ENCODE data around the gene ADGRV1.

ADGRV1 gene

GRCh38 chr5:91007780-91008402 lies 449.3 kb downstream of the ADGRV1 start:
- TF ChIP-seq CTCF (IDR thresholded peaks at IDR 0.05), result no peak

GRCh38 chr5:91010090-91010489 lies 451.5 kb downstream of the ADGRV1 start:
- no peak for TF ChIP-seq CTCF (IDR thresholded peaks at IDR 0.05)

DNA sequence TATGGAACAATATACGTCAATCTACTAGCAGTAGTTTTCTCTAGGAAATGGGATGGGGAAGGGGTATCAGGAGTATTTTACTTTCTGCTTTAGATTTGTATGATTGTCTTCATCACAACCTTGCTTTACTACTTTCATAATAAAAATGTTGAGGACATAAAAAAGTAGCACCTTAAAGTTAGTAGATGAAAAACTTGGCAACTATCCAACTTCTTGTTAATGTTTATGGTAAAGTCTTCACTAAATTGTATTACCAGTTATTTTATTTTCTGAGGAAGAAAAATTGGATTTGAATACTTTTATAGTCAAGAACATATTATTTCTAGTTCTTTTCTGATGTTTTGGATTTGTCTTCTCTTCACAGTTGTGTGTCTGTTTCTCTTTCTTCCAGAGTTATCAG lies 452.4 kb downstream of the ADGRV1 start:
- TF ChIP-seq CTCF (IDR thresholded peaks at IDR 0.05), result no peak

GRCh38 chr5:91016322-91016721 lies 457.7 kb downstream of the ADGRV1 start:
- no peak for TF ChIP-seq CTCF (IDR thresholded peaks at IDR 0.05)

DNA sequence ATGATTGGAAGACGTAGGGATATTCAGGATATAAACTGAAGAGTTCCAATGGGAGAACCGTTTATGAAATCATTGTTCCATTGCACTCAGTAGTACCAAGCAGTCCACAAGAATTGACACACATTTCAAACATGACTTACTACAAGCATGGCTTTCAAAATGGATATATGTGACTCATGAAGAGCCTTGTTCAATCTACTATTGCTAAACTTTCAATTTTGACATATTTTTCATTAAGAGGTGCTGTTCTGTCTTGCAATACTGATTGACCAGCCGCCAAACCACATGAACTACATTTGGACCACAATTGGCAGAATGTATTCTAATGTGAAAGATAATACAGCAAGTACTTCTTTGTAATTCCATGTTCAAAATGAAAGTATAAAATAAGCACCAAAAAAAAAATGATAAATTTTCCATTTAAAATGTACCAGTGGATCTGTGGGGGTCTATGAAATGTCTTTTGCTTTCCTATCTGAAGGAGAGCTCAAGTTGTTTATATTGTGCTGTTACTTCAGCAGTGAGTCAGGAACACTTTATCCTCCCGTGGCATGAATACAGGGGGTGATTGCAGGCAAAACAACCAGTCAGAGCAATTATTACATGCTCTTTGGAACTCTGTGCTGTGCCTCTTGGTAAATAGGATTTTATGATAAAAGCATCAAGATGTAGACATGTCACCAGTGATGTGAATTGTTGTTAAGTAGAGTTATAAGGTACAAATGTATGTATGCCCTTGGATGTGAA lies 458.5 kb downstream of the ADGRV1 start:
- no peak for TF ChIP-seq CTCF (IDR thresholded peaks at IDR 0.05)

- no peak for TF ChIP-seq CTCF (IDR thresholded peaks at IDR 0.05)
These were observed 459.6 kb downstream of the ADGRV1 start for GRCh38 chr5:91018200-91018599.

- no peak for TF ChIP-seq CTCF (IDR thresholded peaks at IDR 0.05)
These were observed 460.2 kb downstream of the ADGRV1 start for GRCh38 chr5:91018712-91019371.
